Stimulated activated CD8-positive, alpha-beta memory T cell treated with anti-CD3 and anti-CD28 coated beads, Interleukin-15, amount 100 ng/mL, for 1 hour (primary cell): ENCODE measurements around the gene FCN3.

ENCODE experiments used
- DNase-seq: peaks from one replicate; pipeline ENCODE4 v3.0.0-alpha.2; 2020; ENCODE audit warnings: low read depth

FCN3 gene

DNA sequence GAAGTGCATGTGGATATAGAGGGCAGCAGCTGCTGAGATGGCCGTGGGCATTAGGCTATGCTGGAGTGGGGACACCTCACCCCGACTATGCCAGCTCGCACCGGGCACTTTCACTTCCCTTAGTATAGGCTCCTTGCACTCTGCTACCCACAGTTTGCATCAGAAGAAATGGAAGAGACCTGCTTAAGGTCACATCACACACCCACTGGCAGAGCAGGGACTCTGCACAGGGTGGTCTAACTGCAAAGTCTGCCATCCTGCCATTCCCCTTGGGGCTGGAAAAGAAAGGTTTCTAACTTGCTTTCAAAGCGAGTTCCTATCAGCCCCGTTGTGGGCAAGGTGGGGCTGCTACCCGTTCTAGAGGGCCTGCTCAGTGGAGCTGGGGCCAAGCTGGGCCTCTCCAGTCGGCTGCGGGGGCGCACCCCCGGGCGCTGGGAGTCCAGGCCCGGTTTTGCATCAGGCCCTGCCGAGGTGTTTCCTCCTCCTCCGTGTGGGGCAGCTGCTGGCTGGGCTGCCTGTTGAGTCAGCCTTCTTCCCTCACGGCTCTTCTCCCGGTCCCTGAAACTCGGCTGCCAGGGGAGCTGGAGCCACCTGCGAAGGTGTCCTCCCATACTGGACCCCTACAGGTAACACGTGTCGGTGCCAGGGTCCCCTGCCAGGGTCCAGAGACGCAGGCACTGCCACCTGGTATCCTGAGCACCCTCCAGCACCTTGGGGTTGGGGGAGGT lies 32.9 kb downstream of the FCN3 start, which contains the start of gene SYTL1:
Gene SYTL1, plus strand, starts transcription at position 498 of the 728 bp plus-strand sequence. CDS start 3,313 bp downstream, outside the sequence.
- peak; percentile 34 for DNase-seq

DNA sequence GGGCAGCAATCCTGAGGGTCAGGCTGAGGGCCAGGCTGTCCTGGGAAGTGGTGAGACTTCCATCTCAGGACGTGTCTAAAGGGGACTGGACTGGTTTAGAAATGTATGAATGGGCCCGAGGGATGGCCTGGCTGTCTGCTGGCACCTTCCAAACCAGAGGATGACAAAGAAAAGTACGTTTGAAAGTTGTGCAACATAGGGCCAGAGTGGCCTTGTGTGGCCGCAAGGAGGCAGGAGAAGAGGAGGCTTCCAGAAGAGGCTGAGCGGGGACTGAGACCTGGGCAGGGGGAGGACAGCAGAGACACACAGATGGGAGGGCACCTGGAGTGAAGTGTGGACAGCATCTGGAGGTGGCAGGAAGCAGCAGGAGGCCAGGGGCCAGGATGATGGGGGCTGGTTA lies 35.4 kb downstream of the FCN3 start:
- no peak for DNase-seq

DNA sequence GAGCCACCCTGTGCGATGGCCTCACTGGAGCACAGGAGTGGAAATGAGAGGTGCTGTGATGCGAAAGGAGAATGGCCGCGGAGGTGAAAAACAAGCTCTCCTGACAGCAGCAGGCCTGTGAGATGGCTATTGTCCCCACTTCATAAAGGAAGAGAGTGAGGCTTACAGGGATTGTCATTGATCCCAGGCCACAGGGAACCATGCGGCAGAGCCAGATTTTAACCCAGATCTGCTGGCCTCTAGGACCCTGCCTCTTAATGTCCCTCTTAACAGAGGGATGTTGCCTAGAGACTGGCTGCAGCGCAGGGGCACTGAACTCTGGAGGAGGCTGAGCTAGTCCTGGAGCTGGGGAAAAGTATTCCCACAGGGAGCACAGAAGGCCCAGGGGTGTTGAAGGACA lies 35.9 kb downstream of the FCN3 start:
- DNase-seq: no peak

DNA sequence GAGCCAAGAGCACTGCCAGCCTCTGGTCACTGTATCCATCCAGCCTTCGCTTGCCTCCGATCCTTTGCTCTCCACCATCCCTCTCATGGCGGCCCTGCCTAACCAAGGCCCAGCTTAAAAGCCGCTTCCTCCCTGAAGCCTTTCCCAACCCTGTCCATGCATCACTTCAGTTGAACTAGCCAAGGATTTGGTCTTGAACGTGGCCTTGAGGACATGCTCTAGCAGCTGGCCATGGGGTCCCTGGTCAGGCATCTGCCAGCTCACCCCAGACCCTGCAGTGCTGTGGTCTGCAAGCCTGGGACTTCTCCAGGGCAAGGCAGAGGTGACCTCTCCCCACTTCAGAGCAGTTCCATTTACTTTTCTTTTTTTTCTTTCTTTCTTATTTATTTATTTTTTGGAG lies 37.9 kb downstream of the FCN3 start:
- DNase-seq: no peak

DNA sequence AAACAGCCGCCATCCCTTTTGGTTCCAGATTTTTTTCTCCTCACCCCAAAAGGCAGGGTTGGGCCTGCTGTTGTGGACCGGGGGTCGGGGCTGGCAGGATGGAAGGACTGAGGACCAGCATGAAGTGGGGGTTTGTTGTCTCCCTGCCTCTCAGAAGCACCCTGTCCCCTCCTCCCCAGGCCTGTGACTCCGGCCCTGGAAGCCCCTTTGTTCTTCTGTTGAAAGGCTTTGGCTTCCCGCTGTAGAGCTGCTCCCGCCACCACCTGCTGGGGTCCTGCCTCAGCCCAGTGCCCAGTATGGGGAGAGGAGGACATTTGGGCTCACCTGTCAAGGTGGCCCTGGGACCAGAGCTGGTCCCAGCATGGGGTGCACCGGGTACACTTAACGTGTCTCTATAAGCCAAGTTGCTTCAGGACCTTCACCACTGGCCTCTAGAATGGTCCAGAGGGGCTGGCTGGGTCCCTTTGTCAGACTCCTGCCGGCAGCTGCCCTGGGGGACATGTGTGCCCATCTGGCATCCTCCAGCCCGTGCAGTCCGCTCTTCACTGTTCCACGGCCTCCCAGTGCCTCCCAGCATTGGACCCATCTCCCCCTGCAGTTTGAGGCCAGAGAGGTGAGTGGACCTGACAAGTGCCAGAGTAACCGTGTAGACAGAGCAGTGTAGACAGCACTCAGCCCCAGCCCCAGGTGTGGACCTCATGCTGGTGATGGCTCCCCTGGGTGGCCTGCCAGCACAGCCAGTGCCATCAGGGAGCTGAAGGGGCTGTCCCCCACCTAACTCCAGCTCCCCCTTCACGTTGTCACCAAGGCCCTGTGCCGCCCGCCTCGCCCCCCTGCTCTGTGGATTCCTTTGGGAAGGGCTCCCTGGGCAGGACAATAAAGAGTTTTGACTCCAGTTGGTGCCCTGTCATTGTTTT lies 38.9 kb downstream of the FCN3 start:
- no peak for DNase-seq

DNA sequence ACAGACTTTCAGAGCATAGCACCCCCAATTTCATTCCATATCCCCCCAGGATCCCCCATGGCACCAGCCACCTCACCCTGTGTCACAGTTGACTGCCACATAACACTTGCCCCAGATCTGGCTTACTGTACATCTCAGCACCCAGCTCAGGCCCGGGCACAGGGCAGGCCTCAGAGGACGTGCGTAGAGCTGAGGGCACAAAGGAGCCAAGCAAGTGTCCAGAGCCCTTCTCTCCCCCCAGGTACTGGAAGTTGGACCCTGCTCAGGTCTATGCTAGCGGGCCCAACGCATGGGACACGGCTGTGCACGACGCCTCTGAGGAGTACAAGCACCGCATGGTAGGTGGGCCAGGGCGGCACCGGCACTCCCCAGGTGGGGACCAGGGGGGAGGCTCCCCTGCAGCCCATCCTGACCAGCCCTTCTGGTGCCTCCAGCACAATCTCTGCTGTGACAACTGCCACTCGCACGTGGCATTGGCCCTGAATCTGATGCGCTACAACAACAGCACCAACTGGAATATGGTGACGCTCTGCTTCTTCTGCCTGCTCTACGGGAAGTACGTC lies 40.8 kb downstream of the FCN3 start:
- no peak for DNase-seq

DNA sequence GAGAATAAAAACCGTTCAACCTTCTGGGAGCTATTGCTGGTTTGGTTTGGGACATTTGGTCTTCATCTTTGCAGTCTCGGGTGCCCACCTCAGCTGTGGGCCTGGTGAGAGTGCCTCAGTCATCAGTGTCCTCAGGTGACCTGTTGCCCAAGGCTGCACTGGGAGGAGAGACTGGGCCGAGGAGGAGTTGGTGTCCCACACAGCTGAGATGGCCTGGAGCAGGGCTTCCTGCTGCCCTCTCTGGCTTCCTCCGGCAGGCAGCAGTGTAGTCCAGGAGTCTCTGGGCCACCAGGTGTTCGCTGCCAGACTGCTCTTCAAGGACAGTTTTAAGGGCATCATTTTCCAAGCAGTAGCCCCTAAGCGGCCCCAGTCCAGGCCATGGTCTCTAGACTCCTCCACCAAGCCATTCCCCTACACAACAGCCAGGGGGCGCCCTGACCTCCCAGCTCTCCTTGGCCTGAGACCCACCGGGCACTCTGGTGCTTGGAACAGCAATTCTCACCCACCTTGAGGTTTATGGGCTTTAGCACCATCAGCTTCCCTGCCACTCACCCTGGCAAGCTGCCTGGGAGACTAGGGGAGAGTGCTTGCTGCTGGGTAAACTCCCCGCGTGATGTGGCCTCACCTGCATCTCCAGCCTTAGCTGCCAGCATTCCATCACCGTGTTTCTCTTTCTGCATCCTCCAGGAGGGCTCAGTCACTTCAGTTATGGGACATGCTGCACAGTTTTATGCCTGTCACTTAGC lies 41.9 kb downstream of the FCN3 start:
- peak; percentile 38 for DNase-seq

DNA sequence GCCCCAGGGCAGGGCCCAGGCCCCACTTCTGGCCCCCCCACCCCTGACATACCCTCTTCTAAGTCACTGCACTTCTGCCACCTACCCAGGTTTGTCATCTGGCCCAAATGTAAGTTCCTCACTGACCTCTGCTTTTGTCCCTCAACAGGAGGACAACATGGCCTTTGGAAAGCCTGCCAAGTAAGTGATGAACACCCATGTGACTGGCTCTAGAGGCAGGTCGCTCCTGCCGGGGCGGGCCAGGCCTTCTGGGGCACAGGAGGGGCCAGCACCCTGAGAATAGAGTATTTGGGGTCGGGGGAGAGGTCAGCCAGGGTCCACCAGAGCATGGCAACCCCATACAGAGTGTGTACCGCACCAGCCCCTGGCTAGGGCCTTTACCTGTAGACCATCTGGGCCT lies 42.7 kb downstream of the FCN3 start:
- no peak for DNase-seq

DNA sequence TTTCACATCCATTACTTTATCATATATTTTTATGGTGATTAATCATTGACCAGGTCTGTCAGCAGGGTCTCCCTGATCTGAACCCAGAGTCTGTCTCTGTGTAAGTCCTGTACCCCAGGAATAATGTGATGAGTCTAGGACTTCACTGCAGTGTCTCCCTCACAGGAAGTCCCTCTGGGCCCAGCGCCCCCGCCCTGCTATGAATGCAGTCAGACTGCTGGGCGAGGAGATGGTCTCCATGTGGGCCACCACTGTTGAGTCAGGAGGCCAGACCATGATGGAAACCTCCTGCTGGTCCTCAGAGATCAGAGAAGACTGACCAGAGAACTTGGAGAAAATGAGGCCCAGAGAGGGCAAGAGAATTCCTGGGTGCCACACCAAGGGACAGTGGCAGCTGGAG lies 43.2 kb downstream of the FCN3 start:
- DNase-seq: no peak

DNA sequence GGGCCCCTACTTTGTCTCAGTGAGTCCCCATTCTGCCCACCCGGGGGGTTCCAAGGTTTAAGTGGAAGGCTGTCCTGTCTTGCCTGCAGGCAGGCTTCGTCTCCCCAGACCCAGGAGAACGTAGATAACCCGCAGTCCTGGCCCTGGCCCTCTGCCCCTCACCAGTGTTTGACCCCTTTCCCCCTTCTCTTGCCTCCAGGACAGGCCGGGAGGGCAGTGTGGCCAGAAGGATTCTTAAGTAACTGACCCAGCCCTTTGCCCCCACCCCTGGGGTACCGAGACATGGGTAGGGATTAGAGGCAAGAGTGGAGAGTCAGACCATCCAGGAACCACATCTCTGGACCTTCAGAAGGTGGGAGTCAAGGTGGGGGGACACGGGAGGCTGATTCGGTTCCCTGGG lies 43.8 kb downstream of the FCN3 start:
- no peak for DNase-seq

DNA sequence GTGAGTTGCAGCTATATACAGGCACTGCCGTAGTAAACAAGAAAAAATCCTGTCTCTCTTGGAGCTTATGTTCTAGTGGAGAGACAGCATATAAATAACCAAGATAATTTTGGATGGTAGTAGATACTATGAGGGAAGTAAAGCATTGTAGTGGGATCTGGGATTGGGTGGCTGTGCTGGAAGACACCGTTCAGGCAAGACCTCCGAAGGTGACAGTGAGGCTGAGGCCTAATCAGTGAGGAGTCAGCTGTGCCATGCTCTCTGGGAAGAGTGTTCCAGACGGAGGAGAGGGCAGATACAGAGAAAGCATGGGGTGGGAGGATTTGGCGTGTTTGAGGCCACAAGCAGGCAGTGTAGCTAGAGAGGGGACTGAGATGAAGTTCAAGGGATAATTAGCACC lies 46.7 kb downstream of the FCN3 start:
- DNase-seq: no peak

DNA sequence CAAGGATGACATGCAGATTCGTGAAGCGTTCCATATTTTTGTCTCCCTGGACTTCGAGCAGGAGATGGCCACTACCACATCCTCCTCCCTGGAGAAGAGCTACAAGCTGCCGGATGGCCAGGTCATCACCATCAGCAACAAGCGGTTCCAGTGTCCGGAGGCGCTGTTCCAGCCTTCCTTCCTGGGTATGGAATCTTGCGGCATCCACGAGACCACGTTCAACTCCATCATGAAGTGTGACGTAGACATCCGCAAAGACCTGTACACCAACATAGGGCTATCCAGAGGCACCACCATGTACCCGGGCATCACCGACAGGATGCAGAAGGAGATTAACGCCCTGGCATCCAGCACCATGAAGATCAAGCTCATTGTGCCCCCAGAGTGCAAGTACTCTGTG lies 49.3 kb downstream of the FCN3 start:
- no peak for DNase-seq

DNA sequence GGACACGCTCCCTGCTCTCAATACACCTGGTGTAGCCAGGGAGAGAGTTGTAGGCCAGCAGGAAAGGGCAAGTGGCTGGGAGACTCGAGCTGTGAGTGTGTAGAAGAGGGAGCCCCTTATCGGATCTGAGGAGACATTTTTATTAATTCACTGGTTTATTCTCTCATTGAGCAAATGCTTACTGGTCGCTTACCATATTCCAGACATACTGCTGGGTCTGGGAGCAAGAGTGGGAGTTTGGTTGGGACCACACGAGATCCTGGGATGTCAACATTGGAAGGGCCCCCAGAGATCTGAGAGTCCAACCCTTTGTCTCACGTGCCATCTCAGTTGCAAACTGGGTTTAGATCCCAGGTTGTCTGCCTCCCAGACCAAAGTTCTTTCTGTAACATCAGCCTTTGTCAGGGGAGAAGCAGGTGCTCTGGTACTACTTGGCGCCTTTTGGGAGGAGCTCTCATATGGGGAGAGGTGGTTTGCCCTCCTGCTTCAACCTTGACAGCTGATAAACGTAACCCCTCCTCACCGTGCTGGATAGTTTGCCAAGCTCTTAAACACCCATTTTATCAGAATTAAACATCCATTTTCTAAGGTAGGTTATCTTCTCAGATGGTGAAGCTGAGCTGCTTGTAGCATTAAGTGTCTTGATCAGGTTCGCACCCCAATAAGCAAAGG lies 51.9 kb downstream of the FCN3 start:
- no peak for DNase-seq

DNA sequence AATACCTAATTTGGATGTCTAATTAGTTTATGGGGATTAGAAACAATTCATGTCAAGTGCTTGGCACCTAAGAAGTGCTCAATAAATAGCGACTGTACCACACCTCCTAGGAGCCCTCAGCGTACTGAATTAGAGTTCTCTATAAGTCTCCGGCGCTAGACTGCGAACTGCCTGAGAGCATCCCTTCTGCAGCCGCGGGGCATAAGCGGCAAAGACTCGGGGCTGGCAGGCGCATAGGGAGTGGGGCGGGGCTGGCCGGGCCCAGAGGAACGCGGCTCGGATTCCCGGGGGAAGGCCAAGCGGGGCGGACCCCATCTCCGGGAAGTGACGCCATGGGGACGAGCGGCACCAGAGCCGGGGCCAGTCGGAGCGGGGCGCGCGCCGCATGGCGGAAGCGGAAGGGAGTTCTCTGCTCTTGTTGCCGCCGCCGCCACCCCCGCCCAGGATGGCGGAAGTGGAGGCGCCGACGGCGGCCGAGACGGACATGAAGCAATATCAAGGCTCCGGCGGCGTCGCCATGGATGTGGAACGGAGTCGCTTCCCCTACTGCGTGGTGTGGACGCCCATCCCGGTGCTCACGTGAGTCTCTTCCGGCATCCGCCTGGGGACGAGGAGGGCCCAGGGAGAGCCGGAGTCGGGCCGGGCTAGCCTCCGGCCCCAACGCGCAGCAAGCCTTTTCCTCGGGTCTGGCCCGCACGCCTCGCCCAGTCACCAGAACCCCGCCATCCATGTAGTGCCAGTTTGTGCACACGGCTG lies 52.6 kb downstream of the FCN3 start, which contains the start of gene TMEM222:
Gene TMEM222, plus strand, starts transcription at position 351 of the 756 bp plus-strand sequence. Its CDS starts 35 bp downstream, at position 386.
- peak; percentile 90 for DNase-seq
